Mucosa of rectum (tissue), 2 donors: ENCODE measurements around the gene IL4I1.

ENCODE experiments used
- H3K27ac ChIP-seq, 2 donors: one replicate each; pipeline ENCODE4 v1.7.0; 2013; ENCODE audit warnings: inconsistent platforms in 2 of 2, low read depth in 2 of 2, low read length in 2 of 2
- H3K27me3 ChIP-seq, 2 donors: one replicate each; pipeline ENCODE4 v1.7.0; 2013; ENCODE audit warnings: low read length in 2 of 2; ENCODE audit not compliant: control insufficient read depth in 2 of 2, insufficient read depth in 2 of 2
- H3K36me3 ChIP-seq, 2 donors: one replicate each; pipeline ENCODE4 v1.7.0; 2013; ENCODE audit warnings: low read length in 2 of 2; ENCODE audit not compliant: control insufficient read depth in 2 of 2, insufficient read depth in 2 of 2
- H3K4me1 ChIP-seq, 2 donors: one replicate each; pipeline ENCODE4 v1.7.0; 2013; ENCODE audit warnings: low read length in 2 of 2, mild to moderate bottlenecking in 1 of 2; ENCODE audit not compliant: control insufficient read depth in 2 of 2, insufficient read depth in 2 of 2
- H3K4me3 ChIP-seq, 2 donors: one replicate each; pipeline ENCODE4 v1.7.0; 2013; ENCODE audit warnings: low read length in 2 of 2
- H3K9ac ChIP-seq, 2 donors: one replicate each; pipeline ENCODE4 v1.7.0; 2013; ENCODE audit warnings: low read length in 2 of 2, low read depth in 1 of 2, mild to moderate bottlenecking in 1 of 2
- H3K9me3 ChIP-seq, 2 donors: one replicate each; pipeline ENCODE4 v1.7.0; 2013; ENCODE audit warnings: low read length in 2 of 2; ENCODE audit not compliant: control insufficient read depth in 2 of 2
- donor health status: healthy.
- donor health status: Normal muscosa, but diverticular disease.

IL4I1 gene

DNA sequence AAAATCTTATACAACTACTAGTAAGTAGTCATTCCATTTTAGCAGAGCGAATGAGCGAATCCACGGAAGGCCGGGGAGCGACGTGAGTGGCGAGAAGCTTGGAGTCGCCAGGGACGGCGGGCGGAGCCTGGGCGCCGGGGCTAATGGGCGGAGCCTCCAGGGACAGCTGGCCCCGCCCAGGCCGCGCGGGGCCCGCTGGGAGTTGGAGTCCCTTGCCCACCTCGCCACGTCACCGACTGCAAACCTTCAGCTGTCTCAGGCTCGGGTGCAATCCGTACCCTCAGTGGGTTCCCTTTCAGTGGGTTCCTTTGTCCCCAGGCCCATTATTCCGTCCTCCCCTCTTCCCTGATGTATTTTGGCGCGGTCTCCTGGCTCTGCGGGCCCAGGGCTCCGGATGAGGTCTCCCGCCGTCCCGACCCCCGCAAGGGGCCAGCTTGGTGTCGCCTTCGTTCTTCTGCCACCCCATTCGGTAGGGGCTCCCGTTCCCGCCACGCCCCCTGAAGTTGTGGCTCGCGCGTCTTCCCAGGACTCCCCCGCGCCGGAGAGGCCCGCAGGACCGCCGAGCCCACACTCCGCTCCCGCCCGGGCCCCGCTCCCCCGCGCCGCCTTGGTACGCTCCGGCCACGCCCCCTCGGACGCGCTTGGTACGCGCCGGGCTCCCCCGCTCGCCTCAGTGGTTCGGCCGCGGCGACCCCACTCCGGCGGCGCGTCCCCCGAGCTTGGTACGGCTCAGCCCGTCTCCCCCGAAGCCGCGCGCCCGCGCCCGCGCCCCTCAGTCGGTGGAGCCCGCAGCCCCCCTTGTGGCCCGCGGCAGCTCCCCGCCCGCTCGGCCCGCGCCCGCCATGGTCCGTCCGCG is 46.0 kb downstream of the IL4I1 start, which contains the start of gene PTOV1:
TSS of gene PTOV1 (plus strand) at position 673 of the 856 bp plus-strand sequence.
- H3K4me3 ChIP-seq: peak within 1 kb of the TSS; percentile 93 to 96
- H3K36me3 ChIP-seq: peaks cover 0 to 4% of the 10 kb centered on the region in 2 donors
- H3K27me3 ChIP-seq: no peaks in the 10 kb centered on the region
- peaks cover 17 to 20% of the 10 kb centered on the region in 2 donors for H3K4me1 ChIP-seq
- peak within 1 kb of the TSS; percentile 97 to 99 for H3K27ac ChIP-seq
- no peaks in the 10 kb centered on the region for H3K9me3 ChIP-seq
- H3K9ac ChIP-seq: peak within 1 kb of the TSS; percentile 99 to 100

DNA sequence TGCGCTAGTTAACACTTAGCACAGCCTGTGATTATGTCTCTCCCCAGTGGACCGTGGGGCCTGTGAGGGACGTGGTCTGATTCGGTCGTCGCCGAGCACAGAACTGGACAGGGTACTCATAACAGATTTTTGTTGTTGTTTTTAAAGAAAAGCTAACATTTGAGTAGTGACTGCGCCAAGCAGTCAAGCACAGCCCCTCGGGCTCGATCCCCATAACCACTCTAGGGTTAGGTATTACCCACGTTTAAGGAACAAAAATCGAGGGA is 46.5 kb downstream of the IL4I1 start:
- Histone ChIP-seq H3K4me1 (peaks cover 17 to 20% of the 10 kb centered on the region in 2 donors), H3K27me3 (no peaks in the 10 kb centered on the region), H3K9ac (peak overlapping the region; percentile 99 to 100), H3K27ac (peak overlapping the region; percentile 97 to 99), H3K9me3 (no peaks in the 10 kb centered on the region), H3K36me3 (peaks cover 0 to 2% of the 10 kb centered on the region in 2 donors), H3K4me3 (peak overlapping the region; percentile 93 to 96)

DNA sequence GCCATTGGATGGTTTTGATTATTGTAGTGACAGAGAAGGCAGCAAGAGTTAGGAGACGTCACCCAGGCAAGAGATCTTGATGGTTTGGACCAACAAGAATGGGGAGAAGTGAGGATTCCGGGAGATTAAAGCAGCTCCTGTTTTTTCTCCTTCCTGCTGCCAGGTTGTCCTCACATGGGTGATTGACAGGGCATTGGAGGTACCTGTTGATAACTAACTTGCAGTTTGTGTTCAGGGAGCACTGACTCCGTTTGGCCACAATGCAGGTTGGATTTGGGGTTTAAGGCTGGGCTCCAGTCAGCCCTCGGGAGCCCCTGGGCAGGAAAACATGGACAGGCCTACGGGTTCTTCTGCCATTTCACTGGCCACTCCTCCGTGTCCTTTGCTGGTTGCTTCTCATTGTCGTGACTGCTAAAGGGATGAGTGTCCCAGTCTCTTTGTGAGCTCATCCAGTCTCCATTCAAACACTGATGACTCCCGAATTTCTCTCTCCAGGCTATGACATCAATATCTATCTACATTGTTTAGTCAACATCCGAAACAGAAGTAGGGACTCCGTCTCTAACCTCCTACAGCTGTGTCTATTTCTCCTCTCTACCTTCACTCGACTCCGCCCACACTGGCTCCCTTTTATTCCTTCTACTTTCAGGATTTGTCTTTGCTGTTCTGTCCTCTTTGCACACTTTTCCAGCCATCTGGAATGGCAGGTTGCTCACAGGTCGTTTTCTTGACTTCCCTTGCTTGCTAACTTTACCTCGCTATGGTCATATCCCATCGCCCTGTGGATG is 47.1 kb downstream of the IL4I1 start:
- H3K9ac ChIP-seq: peak overlapping the region in 1 of 2 donors; percentile 100
- no peaks in the 10 kb centered on the region for H3K27me3 ChIP-seq
- H3K4me1 ChIP-seq: peaks cover 17 to 20% of the 10 kb centered on the region in 2 donors
- H3K27ac ChIP-seq: peak overlapping the region; percentile 97 to 99
- H3K36me3 ChIP-seq: no peaks in the 10 kb centered on the region
- H3K4me3 ChIP-seq: peak overlapping the region; percentile 93 to 96
- no peaks in the 10 kb centered on the region for H3K9me3 ChIP-seq

DNA sequence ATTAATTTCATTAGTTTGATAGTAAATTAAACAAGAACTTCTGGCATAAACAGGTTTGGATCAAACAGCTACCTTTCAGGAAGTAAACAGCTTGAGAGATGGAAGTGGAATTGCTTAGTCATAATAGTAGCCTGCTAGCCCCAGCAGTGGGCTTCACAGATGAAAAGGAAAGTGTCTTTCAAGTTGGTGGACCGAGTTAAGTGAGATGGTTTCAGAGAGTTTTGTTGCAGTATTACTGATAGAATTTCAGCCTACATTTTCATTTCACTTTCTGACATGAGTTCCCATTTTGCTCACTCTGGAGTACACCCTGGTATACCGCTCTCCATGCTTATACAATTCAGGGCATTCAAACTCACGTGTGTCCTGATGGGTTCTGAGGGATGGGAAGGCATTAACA is 47.7 kb downstream of the IL4I1 start:
- no peaks in the 10 kb centered on the region for H3K9me3 ChIP-seq
- peaks cover 17 to 20% of the 10 kb centered on the region in 2 donors for H3K4me1 ChIP-seq
- H3K27ac ChIP-seq: no peak overlapping the region
- no peaks in the 10 kb centered on the region for H3K27me3 ChIP-seq
- no peak overlapping the region for H3K9ac ChIP-seq
- no peak overlapping the region for H3K4me3 ChIP-seq
- H3K36me3 ChIP-seq: no peaks in the 10 kb centered on the region

GRCh38 chr19:49847731-49848696 is 48.7 kb downstream of the IL4I1 start:
- no peaks in the 10 kb centered on the region for H3K9me3 ChIP-seq
- no peaks in the 10 kb centered on the region for H3K36me3 ChIP-seq
- no peak overlapping the region for H3K27ac ChIP-seq
- no peak overlapping the region for H3K9ac ChIP-seq
- H3K27me3 ChIP-seq: no peaks in the 10 kb centered on the region
- no peak overlapping the region for H3K4me3 ChIP-seq
- peaks cover 17 to 19% of the 10 kb centered on the region in 2 donors for H3K4me1 ChIP-seq

DNA sequence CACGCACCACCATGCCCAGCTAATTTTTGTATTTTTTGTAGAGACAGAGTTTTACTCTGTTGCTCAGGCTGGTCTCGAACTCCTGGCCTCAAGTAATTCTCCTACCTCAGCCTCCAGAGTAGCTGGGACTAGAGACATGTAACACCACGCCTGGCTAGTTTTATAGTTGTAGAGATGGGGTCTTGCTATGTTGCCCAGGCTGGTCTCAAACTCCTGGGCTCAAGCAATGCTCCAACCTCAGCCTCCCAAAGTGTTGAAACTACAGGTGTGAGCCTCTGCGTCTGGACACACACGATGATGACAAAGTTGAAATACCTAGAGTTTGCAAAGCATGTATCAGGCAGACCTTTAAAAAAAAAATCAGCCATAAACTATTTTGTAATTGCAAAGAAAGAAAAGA is 50.3 kb downstream of the IL4I1 start:
- Histone ChIP-seq H3K27me3 (no peaks in the 10 kb centered on the region), H3K36me3 (no peaks in the 10 kb centered on the region), H3K4me3 (no peak overlapping the region), H3K9me3 (no peaks in the 10 kb centered on the region), H3K9ac (no peak overlapping the region), H3K4me1 (peaks cover 7% of the 10 kb centered on the region in 2 donors), H3K27ac (no peak overlapping the region)

DNA sequence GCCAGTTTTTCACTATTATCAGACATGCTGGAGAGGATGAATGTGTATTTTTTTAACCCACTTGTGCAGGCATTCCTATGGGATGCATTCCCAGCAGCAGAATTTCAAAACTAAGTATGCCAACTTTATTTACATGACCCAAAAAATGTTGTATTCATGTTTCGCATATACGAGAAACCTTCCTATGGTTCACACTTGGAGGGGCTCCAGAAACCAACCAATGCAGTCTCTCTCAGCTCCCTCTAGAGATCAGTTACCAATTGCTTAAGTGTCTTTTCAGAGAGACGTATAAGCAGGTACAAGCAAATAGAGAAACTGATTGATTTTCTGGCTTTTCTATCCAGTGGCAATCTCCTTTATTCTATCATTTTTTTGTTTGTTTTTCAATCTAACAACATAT is 51.3 kb downstream of the IL4I1 start:
- H3K4me3 ChIP-seq: no peak overlapping the region
- H3K9ac ChIP-seq: no peak overlapping the region
- H3K9me3 ChIP-seq: no peaks in the 10 kb centered on the region
- peaks cover 0 to 4% of the 10 kb centered on the region in 2 donors for H3K36me3 ChIP-seq
- H3K27ac ChIP-seq: no peak overlapping the region
- no peaks in the 10 kb centered on the region for H3K27me3 ChIP-seq
- peaks cover 7% of the 10 kb centered on the region in 2 donors for H3K4me1 ChIP-seq

DNA sequence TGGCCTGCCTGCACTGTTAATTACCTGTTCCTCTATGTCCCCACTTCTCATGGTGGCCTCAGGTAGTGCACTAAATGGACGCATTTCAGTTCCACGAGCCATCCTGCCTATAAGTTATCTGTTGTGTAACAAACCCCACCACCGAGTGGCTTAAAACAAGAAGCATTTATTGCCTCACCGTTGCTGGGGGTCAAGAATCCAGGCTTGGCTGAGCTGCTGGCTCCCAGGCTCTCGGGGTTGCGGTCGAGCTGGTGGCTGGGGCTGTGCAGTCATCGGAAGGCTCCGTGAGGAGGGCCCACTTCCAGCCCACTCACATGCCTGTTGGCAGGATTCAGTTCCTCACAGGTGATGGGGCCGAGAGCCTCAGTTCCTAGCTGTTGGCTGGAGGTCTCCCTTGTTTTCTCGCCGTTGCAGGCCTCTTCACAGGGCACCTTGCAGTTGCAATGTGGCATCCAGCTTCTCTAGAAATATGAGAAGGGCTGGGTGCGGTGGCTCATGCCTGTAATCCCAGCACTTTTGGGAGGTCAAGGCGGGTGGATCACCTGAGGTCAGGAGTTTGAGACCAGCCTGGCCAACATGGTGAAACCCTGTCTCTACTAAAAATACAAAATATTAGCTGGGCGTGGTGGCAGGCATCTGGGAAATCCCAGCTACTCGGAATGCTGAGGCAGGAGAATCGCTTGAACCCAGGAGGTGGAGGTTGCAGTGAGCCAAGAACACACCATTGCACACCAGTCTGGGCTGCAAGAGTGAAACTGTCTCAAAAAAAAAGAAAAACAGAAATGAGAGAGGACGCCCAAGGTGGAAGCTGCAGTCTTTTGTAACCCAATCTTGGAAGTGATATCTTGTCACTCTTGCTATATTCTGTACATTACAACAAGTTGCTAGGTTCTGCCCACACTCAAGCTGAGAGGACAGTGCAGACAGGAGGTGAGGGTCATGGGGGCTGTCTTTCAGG is 52.3 kb downstream of the IL4I1 start:
- H3K9me3 ChIP-seq: no peaks in the 10 kb centered on the region
- H3K9ac ChIP-seq: no peak overlapping the region
- no peaks in the 10 kb centered on the region for H3K27me3 ChIP-seq
- H3K36me3 ChIP-seq: peaks cover 4 to 10% of the 10 kb centered on the region in 2 donors
- H3K4me1 ChIP-seq: no peaks in the 10 kb centered on the region
- H3K4me3 ChIP-seq: no peak overlapping the region
- H3K27ac ChIP-seq: no peak overlapping the region

DNA sequence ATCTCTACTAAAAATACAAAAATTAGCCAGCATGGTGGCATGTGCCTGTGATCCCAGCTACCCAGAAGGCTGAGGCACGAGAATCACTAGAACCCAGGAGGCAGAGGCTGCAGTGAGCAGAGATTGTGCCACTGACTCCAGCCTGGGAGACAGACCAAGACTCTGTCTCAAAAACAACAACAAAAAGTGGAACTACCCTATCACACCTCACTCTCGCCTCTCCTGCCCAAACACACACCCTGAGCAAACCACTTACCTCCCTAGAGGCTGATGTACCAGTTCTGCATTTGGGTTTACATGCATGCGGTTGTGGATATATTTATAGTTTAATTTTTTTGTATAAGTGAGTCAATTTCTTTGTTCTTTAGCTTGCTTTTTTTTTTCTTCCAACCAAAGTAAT is 53.4 kb downstream of the IL4I1 start:
- Histone ChIP-seq H3K9ac (no peak overlapping the region), H3K36me3 (peaks cover 11 to 20% of the 10 kb centered on the region in 2 donors), H3K9me3 (no peaks in the 10 kb centered on the region), H3K27ac (no peak overlapping the region), H3K4me3 (no peak overlapping the region), H3K4me1 (no peaks in the 10 kb centered on the region), H3K27me3 (no peaks in the 10 kb centered on the region)
